HG02840 (cell line): ENCODE measurements around the gene ATG7.
"Not testable (repeated sequence)": the region's sequence is repeated elsewhere in the genome, so short reads cannot be mapped to it uniquely, and the experiment has no call there.

Experiments used
- ATAC-seq: cut with Tn5 transposase; IDR thresholded peaks from one replicate; pipeline ENCODE4 v1.9.1; 2021; ENCODE audit warnings: mild to moderate bottlenecking, moderate library complexity, moderate number of reproducible peaks; ENCODE audit not compliant: unreplicated experiment, low FRiP score

ATG7 gene

DNA sequence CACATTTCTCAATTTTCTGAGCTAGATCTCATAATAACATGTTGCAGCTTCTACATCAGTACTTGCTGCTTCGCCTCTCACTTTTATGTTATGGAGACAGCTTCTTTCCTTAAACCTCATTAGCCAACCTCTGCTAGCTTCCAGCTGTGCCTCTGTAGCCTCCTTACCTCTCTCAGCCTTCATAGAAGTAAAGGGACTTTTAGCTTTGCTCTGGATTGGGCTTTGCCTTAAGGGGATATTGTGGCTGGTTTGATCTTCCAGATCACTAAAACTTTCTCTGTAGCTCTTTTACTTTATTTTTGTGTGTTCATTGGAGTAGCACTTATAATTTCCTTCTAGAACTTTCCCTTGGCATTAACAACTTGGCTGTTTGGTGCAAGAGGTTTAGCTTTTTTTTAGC is 150.1 kb downstream of the ATG7 start:
- no peak for ATAC-seq

DNA sequence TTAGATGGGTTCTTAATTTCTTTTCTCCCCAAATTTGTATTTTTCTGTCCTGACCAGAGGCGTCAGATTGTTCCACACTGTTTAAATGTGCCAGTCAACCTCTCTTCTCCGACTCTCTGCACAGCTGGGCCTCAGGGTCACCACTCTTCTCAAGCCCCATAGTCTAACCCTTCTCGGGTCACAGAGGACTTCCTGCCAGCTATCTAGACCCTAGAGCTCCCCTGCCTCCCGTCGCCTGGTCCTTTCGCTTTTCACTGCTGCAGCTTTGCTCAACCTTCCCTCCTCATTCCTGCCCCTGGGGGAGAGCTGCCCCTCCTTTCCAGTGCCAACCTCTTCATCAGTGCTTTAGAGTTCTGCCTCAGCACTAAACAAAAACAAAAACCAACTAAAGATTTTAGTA is 151.7 kb downstream of the ATG7 start:
- no peak for ATAC-seq

- no peak for ATAC-seq
Observed at GRCh38 chr3:11424277-11424676, 152.1 kb downstream of the ATG7 start.

- ATAC-seq: no peak
Observed at GRCh38 chr3:11430207-11430606, 158.0 kb downstream of the ATG7 start.

GRCh38 chr3:11430624-11431023 is 158.4 kb downstream of the ATG7 start:
- no peak for ATAC-seq

DNA sequence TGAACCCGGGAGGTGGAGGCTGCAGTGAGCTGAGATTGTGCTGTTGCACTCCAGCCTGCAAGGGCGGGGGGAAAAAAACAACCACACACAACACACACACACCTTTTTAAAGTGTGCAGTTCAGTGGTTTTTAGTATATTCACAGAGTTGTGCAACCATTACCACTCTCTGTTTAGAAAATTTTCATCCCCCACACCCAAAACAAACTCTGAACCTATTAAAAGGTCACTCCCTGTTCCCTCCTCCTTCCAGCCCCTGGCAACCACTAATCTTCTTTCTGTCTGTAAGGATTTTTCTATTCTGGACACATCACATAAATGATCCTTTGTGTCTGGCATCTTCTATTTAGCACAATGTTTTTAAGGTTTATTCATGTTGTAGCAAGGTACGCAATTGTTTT is 159.1 kb downstream of the ATG7 start:
- no peak for ATAC-seq

GRCh38 chr3:11434017-11434526 is 161.9 kb downstream of the ATG7 start:
- ATAC-seq: no peak

GRCh38 chr3:11434563-11435096 is 162.4 kb downstream of the ATG7 start:
- no peak for ATAC-seq

DNA sequence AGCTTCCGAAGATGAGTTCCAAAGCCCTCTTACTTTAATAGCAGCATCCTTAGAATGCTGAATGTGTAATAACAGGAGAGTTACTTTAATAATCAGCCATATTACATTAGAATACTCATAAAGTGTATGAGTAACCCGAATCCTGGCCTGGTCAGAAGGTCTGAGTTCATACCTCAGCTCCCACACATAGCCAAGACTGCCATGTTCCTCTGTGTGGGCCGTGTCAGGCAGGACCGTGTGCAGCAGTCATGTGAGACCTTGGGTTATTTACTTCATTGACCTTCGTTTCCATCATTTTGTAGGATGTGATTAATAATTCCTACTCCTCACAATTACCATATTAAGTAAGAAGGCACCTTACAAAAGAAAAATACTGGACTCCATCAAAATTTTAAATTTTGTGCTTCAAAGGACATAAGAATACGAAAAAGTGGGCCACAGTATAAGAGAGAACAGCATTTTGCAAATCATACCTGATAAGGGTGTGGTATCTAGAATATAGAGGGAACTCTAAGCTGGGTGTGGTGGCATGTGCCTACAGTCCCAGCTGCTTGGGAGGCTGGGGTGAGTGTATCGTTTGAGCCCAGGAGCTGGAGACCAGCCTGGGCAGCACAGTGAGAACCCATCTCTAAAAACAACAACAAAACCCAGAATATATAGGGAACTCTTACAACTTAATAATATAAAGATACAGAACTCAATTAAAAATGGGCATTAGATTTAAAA is 163.4 kb downstream of the ATG7 start:
- no peak for ATAC-seq

- no peak for ATAC-seq
Observed at GRCh38 chr3:11436775-11437174, 164.6 kb downstream of the ATG7 start.

GRCh38 chr3:11437506-11437905 is 165.3 kb downstream of the ATG7 start:
- ATAC-seq: no peak

- no peak for ATAC-seq
Observed at GRCh38 chr3:11438646-11439045, 166.4 kb downstream of the ATG7 start.

DNA sequence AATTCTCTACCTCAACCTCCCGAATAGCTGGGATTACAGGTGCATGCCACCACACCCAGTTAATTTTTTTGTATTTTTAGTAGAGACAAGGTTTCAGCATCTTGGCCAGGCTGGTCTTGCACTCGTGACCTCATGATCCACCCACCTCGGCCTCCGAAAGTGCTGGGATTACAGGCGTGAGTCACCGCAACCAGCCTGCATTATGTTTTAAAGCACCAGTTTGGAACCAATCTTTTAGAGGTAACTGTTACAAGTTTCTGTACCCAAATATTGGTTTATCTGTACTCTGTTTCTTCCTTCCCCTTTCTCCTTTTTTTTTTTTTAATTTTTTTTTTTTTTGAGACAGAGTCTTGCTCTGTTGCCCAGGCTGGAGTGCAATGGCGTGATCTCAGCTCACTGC is 169.1 kb downstream of the ATG7 start:
- ATAC-seq: not testable (repeated sequence)

- ATAC-seq: no peak
Observed at GRCh38 chr3:11444404-11444803, 172.2 kb downstream of the ATG7 start.

DNA sequence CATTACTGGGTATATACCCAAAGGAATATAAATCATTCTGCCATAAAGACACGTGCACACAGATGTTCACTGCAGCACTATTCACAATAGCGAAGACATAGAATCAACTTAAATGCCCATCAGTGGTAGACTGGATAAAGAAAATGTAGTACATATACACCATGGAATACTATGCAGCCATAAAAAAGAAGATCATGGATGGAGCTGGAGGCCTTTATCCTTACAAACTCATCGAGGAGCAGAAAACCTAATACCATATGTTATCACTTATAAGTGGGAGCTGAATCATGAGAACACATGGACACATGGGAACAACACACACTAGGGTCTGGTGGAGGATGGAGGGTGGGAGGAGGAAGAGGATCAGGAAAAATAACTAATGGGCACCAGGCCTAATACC is 173.0 kb downstream of the ATG7 start:
- not testable (repeated sequence) for ATAC-seq

GRCh38 chr3:11445883-11446282 is 173.7 kb downstream of the ATG7 start:
- ATAC-seq: no peak

- ATAC-seq: no peak
Observed at GRCh38 chr3:11447584-11448200, 175.5 kb downstream of the ATG7 start.

DNA sequence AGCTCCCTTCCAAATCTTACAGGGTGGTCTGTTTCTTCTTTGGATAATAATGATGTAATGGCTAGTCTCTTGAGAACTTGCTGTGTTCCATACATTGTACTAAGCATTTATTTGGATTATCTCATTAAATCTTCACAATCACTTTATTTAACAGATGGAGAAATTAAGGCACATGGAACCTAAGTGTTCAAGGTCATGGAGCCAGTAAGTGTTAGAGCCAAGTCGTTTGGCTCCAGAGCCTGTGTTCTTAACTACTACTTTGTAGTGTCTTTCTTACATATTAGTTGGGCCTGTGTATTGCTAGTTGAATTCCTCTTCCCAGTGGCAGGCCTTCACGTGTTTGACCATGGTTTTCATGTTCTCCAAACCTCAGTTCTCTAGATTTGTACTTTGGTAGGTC is 177.8 kb downstream of the ATG7 start:
- ATAC-seq: no peak

- ATAC-seq: no peak
Observed at GRCh38 chr3:11452312-11452711, 180.1 kb downstream of the ATG7 start.

DNA sequence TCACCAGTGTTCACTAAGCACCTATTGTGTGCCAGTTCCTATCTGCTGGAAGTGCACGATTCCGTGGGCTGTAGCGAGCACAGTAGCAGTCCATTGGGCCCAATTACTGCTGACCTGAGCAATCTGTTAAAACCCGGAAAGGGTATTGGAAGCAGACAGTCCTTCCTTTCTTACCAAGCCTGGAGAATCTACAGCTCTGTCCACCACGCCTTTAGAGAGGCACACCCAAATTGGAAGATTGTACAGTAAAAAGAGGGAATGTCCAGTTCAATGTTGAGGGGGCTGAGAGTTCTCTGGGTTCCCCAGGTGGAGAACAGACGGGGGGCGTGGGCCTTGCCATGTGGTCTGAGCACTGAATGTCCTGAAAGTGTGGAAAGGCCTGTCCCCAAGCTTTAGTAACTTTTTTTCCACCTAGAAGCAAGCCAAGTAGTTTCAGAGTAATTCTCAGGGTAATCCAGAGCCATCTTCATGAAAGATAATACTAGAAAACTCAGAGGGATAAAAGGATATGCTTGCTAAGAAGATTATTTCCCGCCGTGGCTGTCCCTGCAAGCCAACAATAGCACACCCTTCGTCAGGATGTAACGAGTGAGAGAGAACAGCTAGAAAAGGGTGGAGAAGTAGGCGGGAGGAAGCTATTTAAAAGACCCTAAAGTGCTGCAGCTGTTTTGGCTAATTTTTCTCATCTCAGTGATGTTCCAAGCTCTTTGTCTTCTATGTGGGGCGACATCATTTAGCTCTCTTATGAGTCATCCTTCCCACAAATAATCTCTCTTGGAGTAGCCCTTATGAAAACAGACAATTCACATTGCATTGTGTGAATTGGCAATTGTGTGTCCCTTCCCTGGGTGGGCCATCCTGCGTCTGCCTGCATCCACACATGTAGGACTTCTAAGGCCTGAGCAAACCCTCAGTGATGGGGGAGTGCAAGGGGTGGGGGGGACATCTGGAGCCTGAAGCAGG is 181.0 kb downstream of the ATG7 start:
- ATAC-seq: no peak

DNA sequence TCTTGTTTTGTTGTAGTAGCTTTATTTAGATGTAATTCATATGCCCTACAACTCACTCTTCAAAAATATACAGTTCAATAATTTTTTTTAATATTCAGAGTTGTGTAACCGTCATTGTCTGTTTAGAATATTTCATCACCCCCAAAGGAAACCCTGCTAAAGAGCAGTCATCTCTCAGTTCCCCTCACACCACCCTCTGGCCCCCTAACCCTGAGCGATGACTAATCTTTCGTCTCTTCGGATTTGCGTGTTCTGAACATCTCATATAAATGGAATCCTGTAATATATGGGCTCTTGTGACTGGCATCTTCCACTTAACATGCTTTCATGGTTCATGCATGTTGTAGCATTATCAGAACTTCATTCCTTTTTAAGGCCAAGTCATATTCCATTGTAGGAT is 183.8 kb downstream of the ATG7 start:
- no peak for ATAC-seq
